Measurements from ENCODE around the gene MMP24OS.

MMP24OS gene

GRCh38 chr20:35290186-35290886 lies 12.4 kb upstream of the MMP24OS start:
- no peak for DNase-seq

- no peak for DNase-seq
These were observed 10.6 kb upstream of the MMP24OS start for GRCh38 chr20:35288325-35289060.

GRCh38 chr20:35287509-35288324 lies 9.8 kb upstream of the MMP24OS start:
- no peak for DNase-seq

GRCh38 chr20:35286899-35287508 lies 9.1 kb upstream of the MMP24OS start:
- DNase-seq, result no peak

GRCh38 chr20:35286077-35286898 lies 8.4 kb upstream of the MMP24OS start:
- no peak for DNase-seq

- DNase-seq, result no peak
These were observed 7.8 kb upstream of the MMP24OS start for GRCh38 chr20:35285806-35286076.

- no peak for DNase-seq
These were observed 7.3 kb upstream of the MMP24OS start for GRCh38 chr20:35284992-35285805.

- DNase-seq, result peak; percentile 50
These were observed 6.5 kb upstream of the MMP24OS start, which contains the start of gene EIF6 for GRCh38 chr20:35284267-35284991. TSS of gene EIF6 (minus strand) at chr20:35284772. CDS start at chr20:35284487, 285 bp downstream.

GRCh38 chr20:35283441-35284266 lies 5.7 kb upstream of the MMP24OS start:
- DNase-seq, result no peak

GRCh38 chr20:35281506-35282101 lies 3.7 kb upstream of the MMP24OS start:
- DNase-seq, result no peak

- DNase-seq, result no peak
These were observed 2.6 kb upstream of the MMP24OS start for GRCh38 chr20:35280523-35280922.

- DNase-seq, result no peak
These were observed 1.7 kb upstream of the MMP24OS start for GRCh38 chr20:35279533-35280174.

GRCh38 chr20:35279040-35279439 lies 1.1 kb upstream of the MMP24OS start:
- DNase-seq, result no peak

GRCh38 chr20:35277127-35277526 lies 795 bp downstream of the MMP24OS start:
- no peak for DNase-seq

GRCh38 chr20:35276408-35276807 lies 1.5 kb downstream of the MMP24OS start:
- no peak for DNase-seq

GRCh38 chr20:35275741-35276251 lies 2.1 kb downstream of the MMP24OS start:
- DNase-seq, result no peak

- no peak for DNase-seq
These were observed 3.5 kb downstream of the MMP24OS start for GRCh38 chr20:35274172-35275092.
